CD4-positive, alpha-beta T cell (primary cell): Measurements from ENCODE around the gene KCNAB2. TPM values are rescaled to one million over a fixed set of nuclear protein-coding genes. Genes with fewer than 3 reads are reported as not detected.
A peak's percentile ranks its signal among the peaks of the same experiment; 100 is the strongest.

ENCODE experiments used
- ATAC-seq: fragments of 200-7000 bp; cut with Tn5 transposase; one replicate; pipeline ENCODE4 v1.10.0; 2022; ENCODE audit warnings: mild to moderate bottlenecking; ENCODE audit not compliant: poor library complexity
- CTCF ChIA-PET: fragments of 350-600 bp; sonication (Branson Sonifier 250); formaldehyde crosslinking; loops from one replicate; lab custom pipeline; 2021; ENCODE audit warnings: antibody characterized with exemption, inconsistent platforms; lab: Charles Lee
- POLR2A ChIA-PET: fragments of 350-600 bp; sonication (Branson Sonifier 250); formaldehyde crosslinking; loops from one replicate; lab custom pipeline; 2021; ENCODE audit warnings: antibody characterized with exemption, inconsistent platforms; lab: Charles Lee
- DNase-seq, 14 experiments: peaks; one replicate each; pipeline ENCODE4 v3.0.0-alpha.2; 2013 to 2020; ENCODE audit warnings: mixed read lengths in 2 of 14
- H3K27ac ChIP-seq, 2 donors: one replicate each; pipeline versions ENCODE4 v1.5.1 to v1.7.0; 2013; ENCODE audit warnings: low read length in 2 of 2, low read depth in 1 of 2, mild to moderate bottlenecking in 1 of 2
- H3K27me3 ChIP-seq, 2 experiments: 1 replicate in 1 of 2; 2 replicates in 1 of 2; pipeline versions ENCODE4 v1.6.1 to v1.7.0; 2013; ENCODE audit warnings: low read length in 2 of 2, control low read depth in 1 of 2, mild to moderate bottlenecking in 1 of 2, moderate library complexity in 1 of 2; ENCODE audit not compliant: insufficient read depth in 2 of 2, control insufficient read depth in 1 of 2
- H3K36me3 ChIP-seq: one replicate; pipeline ENCODE4 v1.6.1; 2013; ENCODE audit warnings: low read length, control low read depth; ENCODE audit not compliant: insufficient read depth
- H3K4me1 ChIP-seq: one replicate; pipeline ENCODE4 v1.6.1; 2013; ENCODE audit warnings: low read length, control low read depth; ENCODE audit not compliant: insufficient read depth
- H3K4me3 ChIP-seq: one replicate; pipeline ENCODE4 v1.5.1; 2013; ENCODE audit warnings: mild to moderate bottlenecking, low read length, moderate library complexity
- H3K9me3 ChIP-seq, 2 experiments: 1 replicate in 1 of 2; 2 replicates in 1 of 2; pipeline versions ENCODE4 v1.6.1 to v1.7.0; 2013; ENCODE audit warnings: low read length in 2 of 2, mild to moderate bottlenecking in 2 of 2, control low read depth in 1 of 2, moderate library complexity in 1 of 2; ENCODE audit not compliant: control insufficient read depth in 1 of 2, insufficient read depth in 1 of 2
- H3K27ac Mint-ChIP-seq: one replicate; pipeline ENCODE4 v1.8.0; 2020; ENCODE audit warnings: mixed read lengths
- H3K27me3 Mint-ChIP-seq: one replicate; pipeline ENCODE4 v1.8.0; 2021; ENCODE audit warnings: mixed read lengths
- H3K36me3 Mint-ChIP-seq: one replicate; pipeline ENCODE4 v1.8.0; 2021; ENCODE audit warnings: low read depth, mixed read lengths
- H3K4me1 Mint-ChIP-seq: one replicate; pipeline ENCODE4 v1.8.0; 2021; ENCODE audit warnings: low read depth, mixed read lengths
- H3K4me3 Mint-ChIP-seq: one replicate; pipeline ENCODE4 v1.8.0; 2020; ENCODE audit warnings: mild to moderate bottlenecking, mixed read lengths
- H3K9me3 Mint-ChIP-seq: one replicate; pipeline ENCODE4 v1.8.0; 2020; ENCODE audit warnings: mixed read lengths
- intact Hi-C, 2 experiments: fragments of 100-400 bp; cut with DNase I in 1 of 2; cut with micrococcal nuclease in 1 of 2; formaldehyde crosslinking; loops; one replicate each; pipeline versions ENCODE4 v1.15.1 to v1.9.0; 2023 to 2025; cut with DNase I, micrococcal nuclease
- total RNA-seq, 174 experiments: library from RNA in 2 of 174; stranded (reverse) in 2 of 174; gene quantifications; one replicate each; pipeline ENCODE4 v1.2.3 and lab custom pipeline; 2021 to 2026
- TF ChIP-seq, protein P1 (sequence below): fragments of 200-600 bp; IDR thresholded peaks from one replicate; pipeline ENCODE4 v1.8.0; 2022; ENCODE audit warnings: antibody characterized with exemption, mild to moderate bottlenecking

Gene KCNAB2
- total RNA-seq, 2 experiments from 2014 or later, result 147 to 155 TPM

DNA sequence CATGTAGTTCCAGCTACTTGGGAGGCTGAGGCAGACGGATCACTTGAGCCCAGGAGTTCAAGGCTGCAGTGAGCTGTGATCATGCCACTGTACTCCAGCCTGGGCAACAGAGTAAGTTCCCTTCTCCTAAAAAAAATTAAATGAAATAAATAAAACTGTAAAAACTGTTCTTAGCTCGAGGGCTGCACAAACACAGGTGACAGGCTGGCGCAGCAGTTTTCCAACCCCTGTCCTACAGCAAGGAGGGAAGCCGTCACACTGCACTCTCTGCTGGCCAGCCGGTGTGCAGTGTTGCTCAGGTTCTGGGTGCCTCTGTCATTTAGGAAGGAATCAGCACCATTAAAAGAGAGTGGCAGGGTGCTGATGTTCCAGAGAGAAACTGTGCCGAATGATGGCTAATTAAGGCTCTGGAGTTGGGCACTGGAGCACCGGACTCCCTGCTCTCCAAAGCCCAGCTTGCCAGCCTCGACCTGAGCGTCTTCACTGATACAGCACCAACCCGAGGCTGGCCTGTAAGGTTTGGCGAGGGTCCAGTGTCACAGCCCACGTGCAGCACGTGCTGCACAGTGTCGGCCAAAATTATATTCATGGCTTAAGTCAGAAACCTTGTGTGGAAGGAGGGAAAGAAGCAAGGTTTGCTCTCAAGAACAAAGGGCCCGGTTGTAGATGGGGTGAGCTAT, 26.4 kb upstream of the KCNAB2 start:
- ChIA-PET CTCF (no interaction called here), POLR2A (no interaction called here)
- DNase-seq (no peak), ATAC-seq (no peak)
- Mint-ChIP-seq H3K27ac (no peak overlapping the region), H3K4me3 (no peak overlapping the region), H3K9me3 (no peaks in the 10 kb centered on the region), H3K27me3 (no peaks in the 10 kb centered on the region), H3K4me1 (no peaks in the 10 kb centered on the region), H3K36me3 (no peaks in the 10 kb centered on the region)
- Histone ChIP-seq H3K4me3 (no peak overlapping the region), H3K9me3 (no peaks in the 10 kb centered on the region), H3K27me3 (no peaks in the 10 kb centered on the region), H3K36me3 (peaks cover 4% of the 10 kb centered on the region), H3K27ac (no peak overlapping the region), H3K4me1 (no peaks in the 10 kb centered on the region)
- TF ChIP-seq, protein P1, sequence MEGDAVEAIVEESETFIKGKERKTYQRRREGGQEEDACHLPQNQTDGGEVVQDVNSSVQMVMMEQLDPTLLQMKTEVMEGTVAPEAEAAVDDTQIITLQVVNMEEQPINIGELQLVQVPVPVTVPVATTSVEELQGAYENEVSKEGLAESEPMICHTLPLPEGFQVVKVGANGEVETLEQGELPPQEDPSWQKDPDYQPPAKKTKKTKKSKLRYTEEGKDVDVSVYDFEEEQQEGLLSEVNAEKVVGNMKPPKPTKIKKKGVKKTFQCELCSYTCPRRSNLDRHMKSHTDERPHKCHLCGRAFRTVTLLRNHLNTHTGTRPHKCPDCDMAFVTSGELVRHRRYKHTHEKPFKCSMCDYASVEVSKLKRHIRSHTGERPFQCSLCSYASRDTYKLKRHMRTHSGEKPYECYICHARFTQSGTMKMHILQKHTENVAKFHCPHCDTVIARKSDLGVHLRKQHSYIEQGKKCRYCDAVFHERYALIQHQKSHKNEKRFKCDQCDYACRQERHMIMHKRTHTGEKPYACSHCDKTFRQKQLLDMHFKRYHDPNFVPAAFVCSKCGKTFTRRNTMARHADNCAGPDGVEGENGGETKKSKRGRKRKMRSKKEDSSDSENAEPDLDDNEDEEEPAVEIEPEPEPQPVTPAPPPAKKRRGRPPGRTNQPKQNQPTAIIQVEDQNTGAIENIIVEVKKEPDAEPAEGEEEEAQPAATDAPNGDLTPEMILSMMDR, result no peak
- intact Hi-C loops, result no loop called here

GRCh38 chr1:6022193-6022592, 23.5 kb upstream of the KCNAB2 start:
- Histone ChIP-seq H3K4me1 (peaks cover 21% of the 10 kb centered on the region), H3K9me3 (no peaks in the 10 kb centered on the region), H3K36me3 (no peaks in the 10 kb centered on the region), H3K4me3 (no peak overlapping the region), H3K27ac (no peak overlapping the region), H3K27me3 (no peaks in the 10 kb centered on the region)
- peaks cover 3% of the 10 kb centered on the region for H3K36me3 Mint-ChIP-seq
- CTCF ChIA-PET, result no interaction called here
- H3K9me3 Mint-ChIP-seq, result no peaks in the 10 kb centered on the region
- no peak for DNase-seq
- H3K4me1 Mint-ChIP-seq, result peaks cover 10% of the 10 kb centered on the region
- H3K4me3 Mint-ChIP-seq, result peak overlapping the region; percentile 7
- no peak overlapping the region for H3K27ac Mint-ChIP-seq
- intact Hi-C loops, result loop anchor here in 1 of 2 experiments (10.0 kb wide), 2 partner anchors 183 to 213 kb away; partner anchors contain the start of genes ICMT and RNF207
- no peaks in the 10 kb centered on the region for H3K27me3 Mint-ChIP-seq
- POLR2A ChIA-PET, result no interaction called here
- no peak for ATAC-seq
- TF ChIP-seq, protein P1, result no peak

- Histone ChIP-seq H3K27me3 (no peaks in the 10 kb centered on the region), H3K36me3 (no peaks in the 10 kb centered on the region), H3K9me3 (no peaks in the 10 kb centered on the region), H3K4me1 (peaks cover 33% of the 10 kb centered on the region), H3K4me3 (no peak overlapping the region), H3K27ac (no peak overlapping the region)
- no peak for ATAC-seq
- DNase-seq, result no peak
- TF ChIP-seq, protein P1, result no peak
- no peak overlapping the region for H3K4me3 Mint-ChIP-seq
- ChIA-PET CTCF (no interaction called here), POLR2A (no interaction called here)
- H3K9me3 Mint-ChIP-seq, result no peaks in the 10 kb centered on the region
- H3K27ac Mint-ChIP-seq, result no peak overlapping the region
- intact Hi-C loops, result loop anchor here in 1 of 2 experiments (10.0 kb wide), 2 partner anchors 181 to 211 kb away; partner anchors contain the start of genes ICMT and RNF207
- no peaks in the 10 kb centered on the region for H3K27me3 Mint-ChIP-seq
- peaks cover 12% of the 10 kb centered on the region for H3K36me3 Mint-ChIP-seq
- peaks cover 21% of the 10 kb centered on the region for H3K4me1 Mint-ChIP-seq
Measured at GRCh38 chr1:6023346-6023745, 22.3 kb upstream of the KCNAB2 start.
